GM12892 (cell line): Measurements from ENCODE around the gene SUGCT.

Experiments used
- DNase-seq: peaks from one replicate; pipeline ENCODE4 v3.0.0; 2011; ENCODE audit not compliant: insufficient read length
- FAIRE-seq: peaks from 2 replicates; lab custom pipeline; 2011; peaks lifted over from hg19 to GRCh38; lab: Jason Lieb, UNC
- POLR2A ChIP-seq: IDR thresholded peaks from 2 replicates; pipeline ENCODE4 v1.6.1; 2011; ENCODE audit warnings: low read depth, low read length, control low read depth
- POLR2AphosphoS5 ChIP-seq: IDR thresholded peaks from 2 replicates; pipeline ENCODE4 v1.6.1; 2011; ENCODE audit warnings: low read depth, low read length, control low read depth
- TAF1 ChIP-seq: IDR thresholded peaks from 2 replicates; pipeline ENCODE4 v1.6.1; 2011; ENCODE audit warnings: low read depth, mild to moderate bottlenecking, control low read depth, low read length, borderline replicate concordance

SUGCT gene

GRCh38 chr7:40470091-40470592 is 335.3 kb downstream of the SUGCT start:
- DNase-seq (no peak), FAIRE-seq (no peak)
- no peak for TF ChIP-seq POLR2A
- TF ChIP-seq TAF1: no peak

- FAIRE-seq: no peak
- TF ChIP-seq POLR2A (no peak), TAF1 (no peak), POLR2AphosphoS5 (no peak)
- DNase-seq: no peak
These were observed 336.0 kb downstream of the SUGCT start for GRCh38 chr7:40470817-40471216.

DNA sequence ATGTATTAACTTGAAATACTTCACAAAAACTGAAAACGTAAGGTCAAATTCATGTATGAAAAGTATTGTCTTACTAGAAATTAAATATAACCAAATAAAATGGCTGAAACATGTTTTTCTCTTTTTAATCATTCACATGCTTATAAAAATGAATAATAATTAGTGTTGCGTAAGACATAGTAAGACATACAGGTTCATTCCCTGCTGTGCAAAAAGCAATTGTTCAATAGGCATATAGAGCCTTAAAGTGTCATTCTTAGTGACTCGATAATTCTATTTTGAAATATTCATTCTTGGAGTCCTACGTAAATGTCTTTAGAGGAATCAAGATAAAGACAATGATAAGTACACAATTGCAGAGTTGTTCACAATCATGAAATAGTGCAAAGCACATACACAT is 337.1 kb downstream of the SUGCT start:
- no peak for DNase-seq
- TF ChIP-seq POLR2A (no peak), TAF1 (no peak), POLR2AphosphoS5 (no peak)
- FAIRE-seq: no peak

- FAIRE-seq: peak; percentile 38
These were observed 340.2 kb downstream of the SUGCT start for GRCh38 chr7:40474790-40475680.

DNA sequence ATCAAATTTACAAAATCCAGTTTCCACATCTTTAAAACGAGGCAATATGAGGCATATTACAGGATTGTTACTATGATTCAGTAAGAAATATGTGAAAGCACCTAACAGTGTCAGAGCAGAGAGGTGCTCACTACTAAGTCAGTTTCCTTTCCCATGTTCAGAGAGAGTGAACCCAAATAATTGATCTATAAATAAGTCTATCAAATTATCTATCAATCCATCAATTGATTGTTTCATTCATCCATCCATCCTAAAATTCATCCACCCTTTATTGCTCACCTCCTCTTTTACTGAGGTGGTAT is 340.8 kb downstream of the SUGCT start:
- TF ChIP-seq POLR2AphosphoS5 (no peak), TAF1 (no peak), POLR2A (no peak)
- DNase-seq: no peak
- no peak for FAIRE-seq

More at GRCh38 chr7:40474790-40475680, 340.2 kb downstream of the SUGCT start:
- TF ChIP-seq TAF1 (no peak), POLR2A (no peak), POLR2AphosphoS5 (no peak)
- DNase-seq: no peak

GRCh38 chr7:40477094-40477493 is 342.3 kb downstream of the SUGCT start:
- FAIRE-seq: no peak
- TF ChIP-seq TAF1 (no peak), POLR2AphosphoS5 (no peak), POLR2A (no peak)
- no peak for DNase-seq

DNA sequence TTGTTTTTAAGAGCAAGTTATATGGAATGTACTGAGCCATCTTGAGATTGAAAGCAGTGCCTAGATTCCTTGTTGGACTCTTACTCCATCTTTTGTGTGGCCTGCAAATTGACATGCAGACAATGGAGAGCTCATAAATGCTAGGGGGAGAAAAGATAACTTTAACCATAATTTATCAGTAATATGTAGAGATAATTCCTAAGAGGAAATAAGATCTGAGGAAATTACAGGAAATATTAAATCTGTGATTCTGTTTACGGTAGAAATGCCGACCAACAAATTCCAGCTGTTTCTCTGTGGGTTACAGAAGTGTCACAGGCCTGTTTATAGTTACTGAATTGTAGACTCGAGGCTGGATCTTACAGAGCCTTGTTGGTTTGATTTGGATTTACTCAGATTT is 348.0 kb downstream of the SUGCT start:
- no peak for TF ChIP-seq POLR2AphosphoS5
- no peak for TF ChIP-seq POLR2A
- no peak for TF ChIP-seq TAF1
- FAIRE-seq (no peak), DNase-seq (no peak)

GRCh38 chr7:40483630-40484029 is 348.8 kb downstream of the SUGCT start:
- FAIRE-seq: no peak
- TF ChIP-seq TAF1 (no peak), POLR2AphosphoS5 (no peak), POLR2A (no peak)

GRCh38 chr7:40489844-40490602 is 355.2 kb downstream of the SUGCT start:
- TF ChIP-seq POLR2A: no peak
- TF ChIP-seq POLR2AphosphoS5: no peak
- TF ChIP-seq TAF1: no peak
- FAIRE-seq (no peak), DNase-seq (no peak)

More at GRCh38 chr7:40483630-40484029, 348.8 kb downstream of the SUGCT start:
- no peak for DNase-seq

DNA sequence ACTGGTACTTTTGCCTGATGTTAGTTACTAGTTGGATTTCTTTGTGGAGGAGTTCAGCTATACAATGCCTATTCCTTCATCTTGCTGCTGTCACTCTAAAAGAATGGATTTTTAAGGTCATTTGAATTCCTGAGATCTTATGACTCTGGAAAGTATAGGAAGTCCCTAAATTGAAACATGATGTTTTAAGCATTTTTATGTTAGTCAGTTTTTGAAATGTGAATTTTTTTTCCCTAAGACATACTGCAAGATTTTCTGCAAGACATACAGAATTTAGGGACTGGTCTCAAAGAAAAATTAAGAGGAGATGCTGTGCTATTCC is 355.8 kb downstream of the SUGCT start:
- DNase-seq (no peak), FAIRE-seq (no peak)
- TF ChIP-seq TAF1 (no peak), POLR2A (no peak)

DNA sequence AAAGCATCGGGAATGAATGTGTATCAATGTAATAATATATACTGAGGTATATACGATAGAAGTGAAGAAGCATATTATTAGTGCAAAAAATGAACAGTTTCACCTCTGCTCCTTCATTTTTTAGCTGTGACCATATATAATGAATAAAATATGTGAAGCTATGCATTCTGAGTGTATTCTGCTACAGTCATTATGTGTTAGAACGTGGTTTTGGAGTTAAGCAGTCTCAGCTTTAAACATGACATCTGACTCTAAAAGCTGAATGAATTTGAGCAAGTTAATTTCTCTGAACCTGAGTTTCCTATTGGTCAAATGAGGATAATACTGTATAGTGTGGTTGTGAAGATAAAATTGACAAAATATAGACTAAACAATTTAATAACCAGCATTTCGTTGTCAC is 358.1 kb downstream of the SUGCT start:
- no peak for TF ChIP-seq POLR2AphosphoS5
- TF ChIP-seq POLR2A: no peak
- TF ChIP-seq TAF1: no peak
- no peak for FAIRE-seq

More for the DNA sequence above, 358.1 kb downstream of the SUGCT start:
- DNase-seq: no peak
